ENCODE results near the gene TESK1. TPM values are rescaled to one million over a fixed set of nuclear protein-coding genes. Genes with fewer than 3 reads are reported as not detected.
"Not testable (repeated sequence)": the region's sequence is repeated elsewhere in the genome, so short reads cannot be mapped to it uniquely, and the experiment has no call there.

Gene TESK1
- total RNA-seq, 1 experiment from 2014 or later: 32.1 TPM

GRCh38 chr9:35574578-35575122 is 30.4 kb upstream of the TESK1 start:
- no TSS peak for BruUV-seq (replicated peaks)
- DNase-seq (ENCODE audit: unreplicated experiment): no peak
- H3K36me3 Mint-ChIP-seq (ENCODE audit: insufficient read depth, unreplicated experiment): peaks cover 4% of the 10 kb centered on the region
- no peaks in the 10 kb centered on the region for H3K4me1 Mint-ChIP-seq (ENCODE audit: insufficient read depth, unreplicated experiment)
- H3K4me3 Mint-ChIP-seq (ENCODE audit: unreplicated experiment): no peak overlapping the region
- CTCF ChIA-PET: interaction anchor here (0.6 kb wide), 2 partner anchors 72 to 87 kb away, joined by 3 to 5 read pairs; no protein-coding TSS in a partner anchor
- H3K27me3 Mint-ChIP-seq (ENCODE audit: insufficient read depth, unreplicated experiment): no peaks in the 10 kb centered on the region
- peaks cover 5% of the 10 kb centered on the region for H3K9me3 Mint-ChIP-seq (ENCODE audit: unreplicated experiment)
- intact Hi-C loops (cut with micrococcal nuclease): no loop called here
- H3K27ac Mint-ChIP-seq (ENCODE audit: low read depth, unreplicated experiment): no peak overlapping the region
- POLR2A ChIA-PET: interaction anchor here (0.5 kb wide), 1 partner anchor 13 kb away, joined by 3 read pairs; no protein-coding TSS in a partner anchor
- TF ChIP-seq CTCF (IDR thresholded peaks at IDR 0.05; ENCODE audit: unreplicated experiment): no peak

- no TSS peak for BruUV-seq (replicated peaks)
- intact Hi-C loops (cut with micrococcal nuclease): no loop called here
- Mint-ChIP-seq H3K27ac (ENCODE audit: low read depth, unreplicated experiment) (no peak overlapping the region), H3K36me3 (ENCODE audit: insufficient read depth, unreplicated experiment) (peaks cover 6% of the 10 kb centered on the region), H3K9me3 (ENCODE audit: unreplicated experiment) (peaks cover 10% of the 10 kb centered on the region), H3K27me3 (ENCODE audit: insufficient read depth, unreplicated experiment) (no peaks in the 10 kb centered on the region), H3K4me1 (ENCODE audit: insufficient read depth, unreplicated experiment) (no peaks in the 10 kb centered on the region), H3K4me3 (ENCODE audit: unreplicated experiment) (no peak overlapping the region)
- no peak for TF ChIP-seq CTCF (IDR thresholded peaks at IDR 0.05; ENCODE audit: unreplicated experiment)
- ChIA-PET CTCF (interaction anchor here (0.6 to 0.9 kb wide), 2 partner anchors 22 to 154 kb away, joined by 3 read pairs; no protein-coding TSS in a partner anchor), POLR2A (no interaction called here)
- no peak for DNase-seq (ENCODE audit: unreplicated experiment)
Measured at GRCh38 chr9:35575478-35575877, 29.6 kb upstream of the TESK1 start.

- BruUV-seq (replicated peaks): no TSS peak
- Mint-ChIP-seq H3K4me1 (ENCODE audit: insufficient read depth, unreplicated experiment) (no peaks in the 10 kb centered on the region), H3K27me3 (ENCODE audit: insufficient read depth, unreplicated experiment) (no peaks in the 10 kb centered on the region), H3K9me3 (ENCODE audit: unreplicated experiment) (peaks cover 10% of the 10 kb centered on the region), H3K27ac (ENCODE audit: low read depth, unreplicated experiment) (no peak overlapping the region), H3K4me3 (ENCODE audit: unreplicated experiment) (no peak overlapping the region), H3K36me3 (ENCODE audit: insufficient read depth, unreplicated experiment) (peaks cover 6% of the 10 kb centered on the region)
- no peak for TF ChIP-seq CTCF (IDR thresholded peaks at IDR 0.05; ENCODE audit: unreplicated experiment)
- intact Hi-C loops (cut with micrococcal nuclease): no loop called here
- DNase-seq (ENCODE audit: unreplicated experiment): no peak
- ChIA-PET POLR2A (no interaction called here), CTCF (interaction anchor here (0.6 kb wide), 2 partner anchors 289 to 325 kb away, joined by 3 to 4 read pairs; no protein-coding TSS in a partner anchor)
Measured at GRCh38 chr9:35577486-35577885, 27.6 kb upstream of the TESK1 start.

GRCh38 chr9:35579130-35579529 is 25.9 kb upstream of the TESK1 start:
- H3K27me3 Mint-ChIP-seq (ENCODE audit: insufficient read depth, unreplicated experiment): no peaks in the 10 kb centered on the region
- H3K36me3 Mint-ChIP-seq (ENCODE audit: insufficient read depth, unreplicated experiment): peaks cover 6% of the 10 kb centered on the region
- no peak for DNase-seq (ENCODE audit: unreplicated experiment)
- no peaks in the 10 kb centered on the region for H3K4me1 Mint-ChIP-seq (ENCODE audit: insufficient read depth, unreplicated experiment)
- TF ChIP-seq CTCF (IDR thresholded peaks at IDR 0.05; ENCODE audit: unreplicated experiment): no peak
- ChIA-PET CTCF (interaction anchor here (0.6 to 1.0 kb wide), 2 partner anchors 26 to 66 kb away, joined by 3 read pairs; no protein-coding TSS in a partner anchor), POLR2A (no interaction called here)
- intact Hi-C loops (cut with micrococcal nuclease): no loop called here
- no TSS peak for BruUV-seq (replicated peaks)
- H3K27ac Mint-ChIP-seq (ENCODE audit: low read depth, unreplicated experiment): no peak overlapping the region
- H3K4me3 Mint-ChIP-seq (ENCODE audit: unreplicated experiment): no peak overlapping the region
- H3K9me3 Mint-ChIP-seq (ENCODE audit: unreplicated experiment): peaks cover 10% of the 10 kb centered on the region

- H3K27me3 Mint-ChIP-seq (ENCODE audit: insufficient read depth, unreplicated experiment); POLR2A ChIA-PET; H3K4me3 Mint-ChIP-seq (ENCODE audit: unreplicated experiment); CTCF ChIA-PET; H3K36me3 Mint-ChIP-seq (ENCODE audit: insufficient read depth, unreplicated experiment); H3K27ac Mint-ChIP-seq (ENCODE audit: low read depth, unreplicated experiment); DNase-seq (ENCODE audit: unreplicated experiment); BruUV-seq (replicated peaks); intact Hi-C loops (cut with micrococcal nuclease); H3K4me1 Mint-ChIP-seq (ENCODE audit: insufficient read depth, unreplicated experiment): not testable (repeated sequence)
- H3K9me3 Mint-ChIP-seq (ENCODE audit: unreplicated experiment): peaks cover 10% of the 10 kb centered on the region
Measured at GRCh38 chr9:35579659-35580227, 25.3 kb upstream of the TESK1 start.

- H3K9me3 Mint-ChIP-seq (ENCODE audit: unreplicated experiment): peaks cover 10% of the 10 kb centered on the region
- DNase-seq (ENCODE audit: unreplicated experiment); H3K27me3 Mint-ChIP-seq (ENCODE audit: insufficient read depth, unreplicated experiment); H3K27ac Mint-ChIP-seq (ENCODE audit: low read depth, unreplicated experiment); BruUV-seq (replicated peaks); POLR2A ChIA-PET; intact Hi-C loops (cut with micrococcal nuclease); CTCF ChIA-PET; H3K4me3 Mint-ChIP-seq (ENCODE audit: unreplicated experiment); H3K4me1 Mint-ChIP-seq (ENCODE audit: insufficient read depth, unreplicated experiment): not testable (repeated sequence)
- peaks cover 19% of the 10 kb centered on the region for H3K36me3 Mint-ChIP-seq (ENCODE audit: insufficient read depth, unreplicated experiment)
Measured at GRCh38 chr9:35583521-35583920, 21.5 kb upstream of the TESK1 start.

Data from MCF 10A (cell line).